DMS114 treated with DMSO at 0.1 percent for 48 hours (cell line): ENCODE results near the gene SLC22A23.

Experiments
- DNase-seq: peaks from one replicate; lab custom pipeline; 2025; ENCODE audit not compliant: unreplicated experiment; lab: John Stamatoyannopoulos, UW

The SLC22A23 gene

DNA sequence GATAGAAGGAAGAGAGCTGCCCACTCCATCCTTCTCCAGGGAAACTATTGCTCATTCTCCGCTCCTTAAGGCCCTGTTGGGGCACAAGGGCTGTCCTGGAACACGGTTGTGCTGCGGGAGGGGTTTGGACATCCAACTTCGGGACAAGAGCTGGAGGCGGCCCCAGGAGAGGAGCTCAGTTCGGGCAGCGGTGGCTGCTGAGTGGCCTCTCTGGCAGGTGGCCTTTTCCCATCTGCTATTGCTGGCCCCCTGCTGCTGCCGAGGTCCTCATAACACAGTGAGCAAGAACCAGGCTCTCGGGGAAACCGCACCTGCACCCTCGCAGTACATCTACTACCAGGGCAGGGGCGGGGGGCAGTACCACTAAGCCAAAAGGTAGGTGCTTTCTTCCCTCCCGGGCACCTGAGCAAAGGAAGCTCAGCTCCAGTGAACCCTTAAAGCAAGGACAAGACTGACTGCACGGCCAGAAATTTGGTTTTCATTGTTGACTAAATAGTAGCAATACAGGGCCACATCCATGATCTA is 134.4 kb downstream of the SLC22A23 start:
- no peak for DNase-seq

DNA sequence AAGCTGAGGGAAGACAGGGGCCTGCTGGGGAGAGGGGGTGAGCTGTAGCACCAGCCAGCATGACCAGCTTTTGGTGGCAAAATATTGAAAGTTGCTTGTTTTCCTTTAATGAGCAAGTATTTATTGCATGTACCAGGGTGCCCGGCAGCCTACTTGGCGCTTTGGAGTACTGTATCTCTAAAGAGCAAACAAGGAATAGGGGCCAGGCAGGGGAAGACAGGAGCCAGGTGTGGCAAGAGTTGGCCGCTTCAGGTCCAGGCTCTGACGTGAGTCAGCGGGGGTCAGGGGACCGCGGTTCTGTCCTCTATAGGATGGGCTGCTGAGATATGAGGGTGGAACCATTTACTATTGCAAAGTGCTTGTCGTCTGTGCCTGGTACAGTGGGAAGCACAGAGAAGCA is 135.0 kb downstream of the SLC22A23 start:
- no peak for DNase-seq

GRCh38 chr6:3321042-3321441 is 135.8 kb downstream of the SLC22A23 start:
- no peak for DNase-seq

DNA sequence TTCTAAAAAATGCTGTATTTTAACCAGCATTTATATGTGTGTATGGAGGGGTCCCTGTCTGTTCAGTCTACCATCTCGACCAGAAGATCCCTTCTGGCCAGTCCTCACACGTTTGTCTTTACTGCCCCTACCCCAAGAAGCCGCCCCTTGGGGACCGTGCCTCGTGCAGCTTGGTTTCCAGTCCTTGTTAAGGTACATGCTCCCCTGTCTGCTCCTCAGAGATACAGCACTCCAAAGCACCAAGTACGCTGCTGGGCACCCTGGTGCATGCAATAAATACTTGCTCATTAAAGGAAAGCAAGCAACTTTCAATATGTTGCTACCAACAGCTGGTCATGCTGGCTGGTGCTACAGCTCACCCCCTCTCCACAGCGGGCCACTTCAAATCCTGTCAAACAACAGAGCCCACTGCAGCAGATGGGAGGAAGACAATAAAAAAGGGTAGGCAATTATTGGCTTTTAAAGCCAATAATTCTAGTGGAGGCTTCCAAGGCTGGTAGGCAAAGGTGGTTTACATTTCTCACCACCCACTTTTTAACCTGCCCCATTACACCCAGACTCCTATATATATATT is 136.5 kb downstream of the SLC22A23 start:
- DNase-seq = no peak

GRCh38 chr6:3319610-3320200 is 137.1 kb downstream of the SLC22A23 start:
- DNase-seq = no peak

DNA sequence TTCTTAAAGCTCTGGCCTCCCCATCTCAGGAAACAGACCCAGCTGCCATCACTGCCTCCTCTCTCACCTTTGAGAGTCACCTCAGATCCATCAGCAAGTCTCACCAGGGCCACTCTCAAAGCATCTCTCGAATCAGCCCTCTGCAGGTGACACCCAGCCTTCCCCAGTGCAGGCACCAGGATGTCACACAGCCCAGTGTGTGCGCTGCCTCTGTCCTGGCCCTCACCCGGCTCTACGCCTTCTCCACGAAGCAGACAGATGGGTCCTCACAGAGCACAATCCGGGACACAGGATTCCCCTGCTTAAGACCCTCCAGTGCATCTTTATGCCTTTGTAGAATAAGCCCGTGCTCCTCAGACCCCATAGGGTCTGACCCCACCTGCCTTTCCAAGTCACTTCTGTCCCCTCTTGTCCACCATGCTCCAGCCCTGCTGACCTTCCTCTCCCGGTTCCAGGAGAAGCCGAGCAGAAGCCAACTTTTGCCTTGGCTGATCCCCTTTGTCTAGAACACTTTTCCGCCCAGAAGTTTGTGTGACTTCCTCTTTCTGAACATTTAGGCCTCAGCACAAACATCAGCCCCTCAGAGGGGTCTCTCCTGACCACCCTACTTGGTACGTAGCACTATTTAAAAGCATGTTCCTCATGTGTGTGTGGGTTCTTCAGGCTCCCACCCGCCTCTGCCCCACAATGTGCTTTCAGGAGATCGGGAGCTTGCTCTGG is 137.9 kb downstream of the SLC22A23 start:
- DNase-seq = no peak

GRCh38 chr6:3318226-3318625 is 138.6 kb downstream of the SLC22A23 start:
- no peak for DNase-seq

- no peak for DNase-seq
These were observed 139.1 kb downstream of the SLC22A23 start for GRCh38 chr6:3317741-3318211.

DNA sequence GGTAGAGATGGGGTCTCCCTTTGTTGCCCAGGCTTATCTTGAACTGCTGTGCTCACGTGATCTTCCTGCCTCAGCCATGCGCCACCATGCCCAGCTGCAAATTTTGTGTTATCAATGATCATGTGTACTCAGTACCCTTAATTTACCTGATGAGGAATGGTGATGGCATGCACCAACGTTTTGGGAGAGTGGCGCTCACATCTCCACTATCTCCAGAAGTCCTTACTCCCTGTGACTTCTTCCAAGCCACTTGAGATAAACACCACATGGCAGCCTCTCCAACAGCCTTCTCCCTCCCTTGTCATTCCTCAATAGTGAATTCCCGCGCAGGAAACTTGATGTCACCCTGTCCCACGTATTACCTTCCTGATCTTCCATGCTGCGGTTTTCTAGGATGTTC is 140.0 kb downstream of the SLC22A23 start:
- no peak for DNase-seq

- DNase-seq = no peak
These were observed 140.5 kb downstream of the SLC22A23 start for GRCh38 chr6:3316331-3316730.

GRCh38 chr6:3315841-3316240 is 141.0 kb downstream of the SLC22A23 start:
- DNase-seq = no peak

GRCh38 chr6:3314621-3315467 is 142.0 kb downstream of the SLC22A23 start:
- DNase-seq = no peak

- DNase-seq = no peak
These were observed 142.7 kb downstream of the SLC22A23 start for GRCh38 chr6:3314176-3314575.

GRCh38 chr6:3312604-3313231 is 144.1 kb downstream of the SLC22A23 start:
- no peak for DNase-seq

- DNase-seq = no peak
These were observed 145.0 kb downstream of the SLC22A23 start for GRCh38 chr6:3311826-3312225.

GRCh38 chr6:3310703-3311102 is 146.1 kb downstream of the SLC22A23 start:
- DNase-seq = no peak

DNA sequence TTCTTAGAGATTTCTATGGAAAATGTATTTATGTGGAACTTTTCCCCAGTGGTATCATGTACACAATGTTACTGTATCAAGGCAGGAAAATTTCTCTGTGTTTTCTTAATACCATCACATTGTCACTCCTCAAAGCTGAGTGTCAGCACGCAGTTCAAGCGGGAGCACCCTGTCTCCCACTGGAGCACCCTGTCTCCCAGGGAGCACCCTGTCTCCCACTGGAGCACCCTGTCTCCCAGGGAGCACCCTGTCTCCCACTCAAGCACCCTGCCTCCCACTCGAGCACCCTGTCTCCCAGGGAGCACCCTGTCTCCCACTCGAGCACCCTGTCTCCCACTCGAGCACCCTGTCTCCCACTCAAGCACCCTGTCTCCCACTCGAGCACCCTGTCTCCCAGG is 146.8 kb downstream of the SLC22A23 start:
- no peak for DNase-seq

- DNase-seq = no peak
These were observed 147.3 kb downstream of the SLC22A23 start for GRCh38 chr6:3309391-3310050.

- DNase-seq = no peak
These were observed 148.7 kb downstream of the SLC22A23 start for GRCh38 chr6:3308106-3308505.

DNA sequence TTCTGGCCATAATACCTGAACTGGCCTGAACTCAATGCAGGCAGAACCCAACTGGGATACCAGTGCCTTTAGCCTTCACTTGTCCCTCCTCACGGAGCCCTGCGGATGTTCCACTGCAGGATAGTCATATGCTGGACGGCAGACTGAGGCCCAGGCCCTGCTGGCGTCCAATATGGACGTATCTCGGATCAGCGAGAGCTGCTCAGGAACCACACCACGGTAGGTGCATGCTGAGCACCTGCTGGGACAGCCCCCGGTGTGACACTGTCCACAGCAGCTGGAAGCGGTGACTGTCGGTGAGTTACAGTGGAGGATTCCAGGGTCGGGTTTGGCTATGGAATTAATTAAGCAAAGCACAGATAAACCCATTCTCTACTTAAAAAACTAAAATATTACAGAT is 149.4 kb downstream of the SLC22A23 start:
- no peak for DNase-seq
